ENCODE measurements around the gene PITPNC1. TPM values are rescaled to one million over a fixed set of nuclear protein-coding genes. Genes with fewer than 3 reads are reported as not detected.

PITPNC1 gene
- total RNA-seq, 6 donors from 2014 or later = 8.5 to 23.3 (median 13.7) TPM

- TF ChIP-seq POLR2A (IDR thresholded peaks at IDR 0.05) (no peak), EP300 (IDR thresholded peaks at IDR 0.05) (no peak), CTCF (IDR thresholded peaks at IDR 0.05) (no peak), POLR2AphosphoS5 (IDR thresholded peaks at IDR 0.05) (no peak)
- no peaks in the 10 kb centered on the region for H3K9me3 ChIP-seq
- no peak for DNase-seq
- WGBS, 2 donors = 64 to 75% methylated on average over 5 of the region's 5 CpGs
- H3K27me3 ChIP-seq = no peaks in the 10 kb centered on the region
- peak overlapping the region in 1 of 4 donors; percentile 40 for H3K27ac ChIP-seq
- ATAC-seq (ENCODE audit: low FRiP score in 2 of 2) = no peak
- peaks cover 11 to 47% (median 30%) of the 10 kb centered on the region in 4 donors for H3K4me1 ChIP-seq
- H3K4me3 ChIP-seq = no peak overlapping the region
- no peaks in the 10 kb centered on the region for H3K36me3 ChIP-seq
These were observed 142.7 kb downstream of the PITPNC1 start for GRCh38 chr17:67519801-67520251.

- ATAC-seq (ENCODE audit: low FRiP score in 2 of 2) (peak; percentile 61 to 78), DNase-seq (peak in 1 of 2 donors; percentile 41)
- no peaks in the 10 kb centered on the region for H3K36me3 ChIP-seq
- H3K27ac ChIP-seq = peak overlapping the region in 1 of 4 donors; percentile 40
- no peaks in the 10 kb centered on the region for H3K9me3 ChIP-seq
- no peaks in the 10 kb centered on the region for H3K27me3 ChIP-seq
- WGBS, 2 donors = 34 to 41% methylated on average over 8 to 13 of the region's 13 CpGs
- peak overlapping the region in 2 of 4 donors; percentile 22 to 24 for H3K4me3 ChIP-seq
- TF ChIP-seq CTCF (IDR thresholded peaks at IDR 0.05) (no peak), EP300 (IDR thresholded peaks at IDR 0.05) (no peak), POLR2A (IDR thresholded peaks at IDR 0.05) (no peak), POLR2AphosphoS5 (IDR thresholded peaks at IDR 0.05) (no peak)
- H3K4me1 ChIP-seq = peaks cover 11 to 41% (median 27%) of the 10 kb centered on the region in 4 donors
These were observed 143.3 kb downstream of the PITPNC1 start for GRCh38 chr17:67520252-67520906.

GRCh38 chr17:67520916-67521774, 144.1 kb downstream of the PITPNC1 start:
- peaks cover 9 to 33% (median 24%) of the 10 kb centered on the region in 4 donors for H3K4me1 ChIP-seq
- H3K27me3 ChIP-seq = no peaks in the 10 kb centered on the region
- TF ChIP-seq EP300 (IDR thresholded peaks at IDR 0.05) (no peak), CTCF (IDR thresholded peaks at IDR 0.05) (no peak), POLR2AphosphoS5 (IDR thresholded peaks at IDR 0.05) (no peak), POLR2A (IDR thresholded peaks at IDR 0.05) (no peak)
- no peaks in the 10 kb centered on the region for H3K9me3 ChIP-seq
- ATAC-seq (ENCODE audit: low FRiP score in 2 of 2) = peak in 1 of 2 donors; percentile 43
- H3K27ac ChIP-seq = no peak overlapping the region
- no peaks in the 10 kb centered on the region for H3K36me3 ChIP-seq
- peak in 1 of 2 donors; percentile 43 for DNase-seq
- WGBS, 2 donors = 65 to 73% methylated on average over 10 of the region's 10 CpGs
- H3K4me3 ChIP-seq = no peak overlapping the region

GRCh38 chr17:67521775-67522069, 144.6 kb downstream of the PITPNC1 start:
- H3K36me3 ChIP-seq = no peaks in the 10 kb centered on the region
- H3K27ac ChIP-seq = no peak overlapping the region
- H3K4me1 ChIP-seq = peaks cover 9 to 32% (median 22%) of the 10 kb centered on the region in 4 donors
- no peak for DNase-seq
- ATAC-seq (ENCODE audit: low FRiP score in 2 of 2) = no peak
- TF ChIP-seq EP300 (IDR thresholded peaks at IDR 0.05) = no peak
- TF ChIP-seq POLR2AphosphoS5 (IDR thresholded peaks at IDR 0.05) = no peak
- no peak for TF ChIP-seq CTCF (IDR thresholded peaks at IDR 0.05)
- no peak for TF ChIP-seq POLR2A (IDR thresholded peaks at IDR 0.05)
- H3K27me3 ChIP-seq = no peaks in the 10 kb centered on the region
- H3K9me3 ChIP-seq = no peaks in the 10 kb centered on the region
- WGBS, 2 donors = 91 to 98% methylated on average over 9 of the region's 9 CpGs
- no peak overlapping the region for H3K4me3 ChIP-seq

Data from upper lobe of left lung (tissue), 6 donors.